Stimulated activated CD4-positive, alpha-beta T cell treated with anti-CD3 and anti-CD28 coated beads, Interleukin-12 subunit alpha, Interleukin-12 subunit beta, amount 100 ng/mL, for 24 hours (primary cell): ENCODE results near the gene PRPSAP2.
"Not testable (repeated sequence)": the region's sequence is repeated elsewhere in the genome, so short reads cannot be mapped to it uniquely, and the experiment has no call there.

ENCODE experiments used
- DNase-seq, 2 experiments: peaks; one replicate each; pipeline ENCODE4 v3.0.0-alpha.2; 2020; ENCODE audit warnings: low read depth in 2 of 2

Gene PRPSAP2

DNA sequence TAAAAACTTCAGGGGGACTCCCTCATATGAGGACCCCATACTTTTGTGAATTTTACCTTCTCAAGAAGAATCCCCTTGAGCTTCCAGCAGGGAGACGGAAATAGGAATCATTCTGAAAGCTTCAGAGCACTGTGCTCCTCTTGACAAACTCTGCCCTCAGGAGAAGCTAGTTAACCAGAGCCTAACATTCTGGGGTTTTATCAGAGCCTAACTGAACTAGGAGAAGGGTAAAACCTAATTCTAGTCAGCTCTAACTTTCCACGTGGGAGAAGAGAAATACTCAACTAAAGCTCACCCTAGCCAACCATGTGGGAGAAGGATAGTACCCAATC lies 80.7 kb downstream of the PRPSAP2 start:
- no peak for DNase-seq

DNA sequence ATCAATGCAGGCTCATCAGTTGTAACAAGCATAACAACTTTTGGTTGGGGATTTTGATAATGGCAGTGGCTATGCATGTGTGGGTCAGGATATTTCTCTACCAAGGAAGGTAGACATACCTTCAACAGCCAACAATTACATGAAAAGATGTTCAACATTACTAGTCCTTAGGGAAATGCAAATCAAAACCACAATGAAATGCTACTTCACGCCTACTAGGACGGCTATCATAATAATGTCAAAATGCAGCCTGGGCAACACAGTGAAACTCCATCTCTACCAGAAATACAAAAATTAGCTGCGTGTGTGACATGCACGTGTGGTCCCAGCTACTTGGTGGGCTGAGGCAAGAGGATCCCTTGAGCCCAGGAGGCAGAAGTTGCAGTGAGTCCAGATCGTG lies 86.7 kb downstream of the PRPSAP2 start:
- no peak for DNase-seq

DNA sequence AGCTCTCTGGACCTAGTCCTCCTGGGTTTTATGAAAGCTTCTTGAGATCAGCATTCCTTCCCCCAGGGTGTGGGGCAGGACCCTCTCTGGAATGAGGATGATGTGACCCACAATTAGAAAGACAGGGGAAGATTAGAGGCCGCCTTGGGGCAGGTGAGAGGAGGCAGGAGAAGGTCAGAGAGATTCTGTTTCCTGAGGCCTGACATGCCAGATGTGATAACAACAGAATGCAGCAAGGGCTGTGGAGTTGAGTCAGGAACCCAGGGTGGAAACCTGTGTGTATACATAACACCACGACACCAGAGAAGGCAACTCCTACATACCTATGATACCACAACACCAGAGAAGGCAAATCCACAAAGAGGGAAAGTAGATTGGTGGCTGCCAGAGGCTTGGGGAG lies 88.6 kb downstream of the PRPSAP2 start:
- DNase-seq, result no peak

DNA sequence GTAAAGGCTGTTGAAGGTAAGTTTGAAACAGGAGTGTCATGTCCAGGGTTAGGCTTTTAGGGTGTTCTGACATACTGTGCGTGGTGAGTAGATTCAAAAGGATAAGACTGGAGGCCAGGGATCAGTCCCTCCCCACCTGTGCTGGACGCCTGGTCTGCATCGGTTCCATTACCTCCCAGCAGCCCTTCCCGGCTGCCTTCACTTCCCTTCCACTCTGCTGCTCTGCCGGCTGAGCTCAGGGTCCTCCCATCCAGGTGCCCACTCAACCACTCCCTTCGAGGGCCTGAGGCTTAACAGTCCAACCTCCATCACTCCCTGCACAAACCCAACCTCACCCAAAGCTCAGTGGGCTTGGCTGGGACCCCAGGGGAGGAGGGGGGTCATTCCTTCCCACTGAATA lies 89.9 kb downstream of the PRPSAP2 start:
- no peak for DNase-seq

DNA sequence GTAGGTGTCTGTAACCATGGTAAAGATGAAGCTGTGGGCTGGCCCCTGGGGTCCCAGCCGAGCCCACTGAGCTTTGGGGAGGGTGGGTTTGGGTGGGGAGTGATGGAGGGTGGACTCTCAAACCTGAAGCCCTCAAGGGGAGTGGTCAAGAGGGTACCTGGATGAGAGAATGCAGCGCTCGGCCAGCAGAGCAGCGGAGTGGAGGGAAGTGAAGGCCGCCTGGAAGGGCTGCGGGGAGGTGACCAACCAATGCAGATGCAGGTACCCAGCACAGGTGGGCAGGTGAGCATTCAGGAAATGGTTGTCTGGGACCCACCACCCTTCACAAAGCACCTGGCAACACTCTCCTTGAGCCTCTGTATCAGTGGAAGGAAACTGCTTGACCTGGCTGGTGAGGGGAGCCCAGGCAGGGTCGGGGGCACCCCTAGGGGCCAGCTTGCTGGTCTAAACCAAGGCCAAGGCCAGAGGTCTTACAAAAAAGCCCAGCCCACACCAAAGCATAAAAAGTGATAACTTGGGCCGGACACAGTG lies 90.6 kb downstream of the PRPSAP2 start:
- DNase-seq, result no peak

DNA sequence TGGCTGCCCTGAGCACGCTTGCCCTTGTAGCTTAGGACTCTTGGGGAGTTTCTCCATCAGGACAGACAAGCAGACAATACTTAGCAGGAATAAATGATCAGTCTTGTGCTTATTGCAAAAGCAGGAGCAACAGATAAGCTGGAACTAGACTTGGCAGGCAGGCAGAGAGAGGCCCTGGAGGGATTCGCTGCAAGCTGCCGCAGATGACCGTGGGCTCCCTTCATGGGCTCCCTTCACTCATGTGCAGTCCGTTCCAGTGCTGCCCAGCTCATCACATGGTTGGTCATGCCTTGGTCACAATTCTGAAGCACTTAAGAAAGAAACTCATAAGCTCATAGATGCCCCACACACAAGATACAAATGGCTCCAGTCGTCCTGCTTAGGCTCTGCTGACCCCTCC lies 91.6 kb downstream of the PRPSAP2 start:
- no peak for DNase-seq

DNA sequence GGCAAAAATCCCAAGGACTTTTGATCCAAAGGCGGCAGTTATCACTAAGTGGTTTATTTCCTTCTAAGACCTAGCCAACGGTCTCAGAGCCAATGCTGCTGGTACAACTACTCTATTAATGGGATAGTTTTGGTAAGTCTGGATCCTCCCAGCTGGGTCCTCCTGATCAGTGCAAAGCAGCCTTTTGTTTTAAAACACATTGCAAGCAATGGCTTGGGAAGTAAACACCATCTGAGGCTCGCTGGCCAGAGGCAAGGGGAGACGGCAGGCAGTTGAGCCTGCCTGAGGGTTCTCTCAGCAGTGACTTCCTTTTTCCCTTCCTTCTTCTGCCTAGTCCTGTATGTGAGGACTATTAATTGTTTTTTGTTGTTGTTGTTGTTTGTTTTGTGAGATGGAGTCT lies 92.4 kb downstream of the PRPSAP2 start:
- DNase-seq, result no peak

DNA sequence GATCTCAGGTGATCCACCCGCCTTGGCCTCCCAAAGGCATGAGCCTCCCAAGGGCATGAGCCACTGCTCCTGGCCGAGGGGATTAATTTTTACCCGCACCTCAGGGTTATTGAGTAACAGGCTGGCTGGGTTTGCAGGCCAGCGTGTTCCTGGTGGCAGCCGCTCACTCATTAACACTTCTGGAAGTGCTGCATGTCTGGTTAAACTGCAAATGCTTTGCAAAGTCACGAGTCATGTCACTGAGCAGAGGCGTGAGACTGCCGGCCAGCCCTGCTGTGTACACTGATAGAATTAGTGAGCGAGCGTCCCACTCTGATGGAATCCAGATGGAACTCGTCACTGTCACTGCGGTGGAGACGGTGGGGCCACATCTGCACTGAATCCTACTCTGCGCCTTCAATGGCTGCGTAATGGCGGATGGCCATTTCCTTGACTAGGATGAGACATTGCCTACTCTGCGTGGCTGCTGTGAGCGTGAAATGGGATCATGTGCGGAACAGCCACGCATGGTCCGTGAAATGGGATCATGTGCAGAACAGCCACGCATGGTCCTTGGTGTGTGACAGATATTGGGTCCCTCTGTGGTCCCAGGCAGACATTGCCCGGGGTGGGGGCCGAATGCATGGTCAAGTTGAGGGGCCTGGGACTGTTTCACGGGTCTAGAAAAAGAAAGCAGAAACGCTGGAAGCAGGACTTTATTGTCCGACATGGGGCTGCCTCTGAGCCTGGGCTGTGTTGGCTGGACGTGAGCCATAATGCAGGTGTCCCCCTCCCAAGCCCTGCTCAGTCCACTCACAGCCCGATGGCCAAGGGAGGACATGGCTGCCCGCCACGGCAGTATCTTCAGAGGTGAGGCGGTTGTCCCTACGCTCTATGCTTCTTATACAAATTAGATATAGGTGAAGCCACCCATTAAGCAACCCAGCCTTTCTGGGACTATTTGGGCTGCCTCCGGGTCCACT lies 93.3 kb downstream of the PRPSAP2 start:
- DNase-seq, result no peak

DNA sequence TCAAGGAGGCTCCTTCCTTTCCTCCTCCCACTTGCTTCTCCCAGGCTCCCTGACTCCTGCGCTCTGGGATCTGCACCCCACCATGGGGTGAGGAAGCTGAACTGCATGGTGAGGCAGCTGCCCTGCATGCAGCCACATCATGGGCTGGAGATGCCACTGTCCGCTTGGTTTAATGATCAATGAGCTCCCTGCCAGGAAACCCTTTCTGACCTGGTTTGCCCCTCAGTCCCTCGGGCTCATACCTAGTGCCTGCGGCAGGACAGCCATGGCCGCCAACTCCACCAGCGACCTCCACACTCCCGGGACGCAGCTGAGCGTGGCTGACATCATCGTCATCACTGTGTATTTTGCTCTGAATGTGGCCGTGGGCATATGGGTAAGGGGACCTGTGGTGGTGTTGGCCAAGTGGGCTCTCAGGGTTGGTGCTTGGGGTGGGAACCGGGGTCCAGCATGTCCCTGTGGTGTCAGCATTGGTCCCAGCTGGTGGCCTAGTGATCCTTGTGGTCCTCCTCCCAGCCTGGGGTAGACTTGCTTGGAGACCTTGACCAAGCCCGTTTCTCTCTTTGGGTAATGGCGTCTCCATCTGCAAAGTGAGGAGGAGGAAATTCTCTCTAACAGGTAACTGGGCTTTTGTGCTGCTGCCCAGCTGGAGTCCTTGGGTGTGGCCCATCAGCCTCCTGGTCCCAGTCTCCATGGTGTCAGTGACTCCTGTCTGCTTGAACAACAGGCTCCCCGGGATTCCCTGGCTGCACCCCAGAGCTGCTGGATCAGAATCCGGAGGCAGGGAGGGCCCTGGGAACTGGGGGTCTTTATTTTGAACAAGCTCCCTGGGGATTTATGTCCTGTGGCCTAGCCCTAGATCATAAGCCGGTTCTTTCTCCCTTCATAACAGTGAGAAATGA lies 94.3 kb downstream of the PRPSAP2 start, which contains the start of gene SLC5A10:
Gene SLC5A10 (plus strand): TSS at position 225 of the 902 bp plus-strand sequence. CDS start 41 bp downstream, at position 266.
- no peak for DNase-seq

DNA sequence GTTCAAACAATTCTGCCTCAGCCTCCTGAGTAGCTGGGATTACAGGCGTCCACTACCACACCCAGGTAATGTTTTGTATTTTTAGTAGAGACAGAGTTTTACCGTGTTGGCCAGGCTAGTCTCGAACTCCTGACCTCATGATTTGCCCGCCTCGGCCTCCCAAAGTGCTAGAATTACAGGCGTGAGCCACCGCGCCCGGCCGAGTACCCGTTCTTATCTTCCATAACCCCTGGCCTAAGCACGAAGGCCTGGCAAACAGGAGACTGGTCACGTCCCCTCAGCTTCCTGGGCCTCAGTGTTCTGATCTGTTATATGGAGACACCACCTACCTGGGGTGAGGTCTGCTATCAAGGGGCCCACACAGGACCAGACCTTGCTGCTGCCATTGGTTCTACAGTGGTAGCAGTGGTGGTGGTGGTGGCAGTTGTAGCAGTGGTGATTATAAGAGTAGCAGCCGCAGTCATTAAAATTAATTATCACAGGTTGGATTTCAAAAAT lies 95.3 kb downstream of the PRPSAP2 start:
- no peak for DNase-seq

DNA sequence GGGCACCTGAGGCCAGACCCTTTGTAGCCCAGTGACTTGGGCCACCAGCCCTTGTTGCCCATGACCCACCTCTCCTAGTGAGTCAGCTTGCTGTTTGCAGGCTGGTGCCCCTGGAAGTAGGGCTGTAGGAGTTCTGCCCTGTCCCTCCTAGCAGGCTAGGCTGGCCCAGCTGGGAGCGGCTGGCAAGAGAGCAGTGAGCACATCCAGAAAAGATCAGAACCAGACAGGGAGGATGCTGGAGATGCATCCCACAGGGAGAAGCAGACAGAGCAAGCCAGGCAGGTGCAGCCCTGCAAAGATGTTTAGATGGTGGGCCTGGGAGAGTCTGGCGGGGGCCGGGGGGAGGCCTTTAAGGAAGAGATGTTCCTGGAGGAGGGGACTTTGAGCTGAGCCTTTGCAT lies 96.4 kb downstream of the PRPSAP2 start:
- no peak for DNase-seq

DNA sequence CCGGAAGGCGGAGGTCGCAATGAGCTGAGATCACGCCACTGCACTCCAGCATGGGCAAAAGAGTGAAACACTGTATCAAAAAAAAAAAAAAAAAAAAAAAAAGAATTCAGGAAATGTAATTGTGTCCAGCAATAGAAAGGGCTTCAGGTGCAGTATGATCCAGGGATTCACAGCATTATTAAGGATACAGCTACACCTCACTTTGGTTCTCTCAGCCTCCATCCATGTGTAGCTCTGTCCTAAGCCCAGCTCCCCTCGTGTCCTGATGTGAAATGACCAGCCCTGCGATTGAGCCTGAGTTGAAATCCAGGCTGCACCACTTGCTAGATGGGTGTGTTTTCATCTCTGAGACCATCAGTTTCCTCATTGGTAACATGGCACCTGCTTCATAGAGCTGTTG lies 97.1 kb downstream of the PRPSAP2 start:
- no peak for DNase-seq

DNA sequence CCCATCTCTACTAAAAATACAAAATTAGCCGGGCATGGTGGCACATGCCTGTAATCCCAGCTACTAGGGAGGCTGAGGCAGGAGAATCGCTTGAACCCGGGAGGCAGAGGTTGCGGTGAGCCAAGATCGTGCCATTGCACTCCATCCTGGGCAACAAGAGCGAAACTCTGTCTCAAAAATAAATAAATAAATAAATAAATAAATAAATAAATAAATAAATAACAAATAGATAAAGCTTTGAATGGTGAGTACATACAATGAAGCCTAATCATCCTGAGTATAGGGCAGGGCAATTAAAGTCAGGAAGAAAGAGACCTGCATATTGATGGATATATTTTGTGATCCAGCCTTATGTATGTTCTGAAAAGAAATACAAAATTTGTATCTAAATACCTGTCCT lies 98.1 kb downstream of the PRPSAP2 start:
- not testable (repeated sequence) for DNase-seq

DNA sequence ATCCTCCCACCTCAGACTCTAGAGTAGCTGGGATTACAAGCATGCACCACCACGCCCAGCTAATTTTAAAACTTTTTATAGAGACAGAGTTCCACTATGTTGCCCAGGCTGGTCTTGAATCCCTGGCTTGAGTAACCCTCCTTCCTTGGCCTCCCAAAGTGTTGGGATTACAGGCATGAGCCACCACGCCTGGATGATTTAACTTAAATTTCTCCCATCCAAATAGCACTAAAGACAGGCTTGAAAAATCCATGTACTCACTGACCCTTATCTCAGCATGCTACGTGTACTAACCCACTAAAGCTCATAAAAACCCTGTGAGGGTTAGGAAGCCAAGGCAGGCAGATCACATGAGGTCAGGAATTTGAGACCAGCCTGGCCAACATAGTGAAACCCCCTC lies 98.7 kb downstream of the PRPSAP2 start:
- no peak for DNase-seq

DNA sequence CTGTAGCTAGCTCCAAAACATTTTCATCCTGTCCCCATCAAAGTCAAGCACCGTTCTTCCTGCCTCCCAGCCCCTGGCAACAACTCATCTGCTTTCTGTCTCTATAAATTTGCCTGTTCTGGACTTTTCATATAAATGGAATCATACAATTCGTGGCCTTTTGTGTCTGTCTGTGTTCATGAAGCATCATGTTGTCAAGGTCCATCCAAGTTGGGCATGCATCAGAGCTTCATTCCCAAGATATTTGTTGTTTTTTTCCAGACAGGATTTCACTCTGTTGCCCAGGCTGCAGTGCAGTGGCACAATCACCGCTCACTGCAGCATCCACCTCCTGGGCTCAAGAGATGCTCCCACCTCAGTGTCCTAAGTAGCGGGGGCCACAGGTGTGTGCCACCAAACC lies 99.9 kb downstream of the PRPSAP2 start:
- no peak for DNase-seq

DNA sequence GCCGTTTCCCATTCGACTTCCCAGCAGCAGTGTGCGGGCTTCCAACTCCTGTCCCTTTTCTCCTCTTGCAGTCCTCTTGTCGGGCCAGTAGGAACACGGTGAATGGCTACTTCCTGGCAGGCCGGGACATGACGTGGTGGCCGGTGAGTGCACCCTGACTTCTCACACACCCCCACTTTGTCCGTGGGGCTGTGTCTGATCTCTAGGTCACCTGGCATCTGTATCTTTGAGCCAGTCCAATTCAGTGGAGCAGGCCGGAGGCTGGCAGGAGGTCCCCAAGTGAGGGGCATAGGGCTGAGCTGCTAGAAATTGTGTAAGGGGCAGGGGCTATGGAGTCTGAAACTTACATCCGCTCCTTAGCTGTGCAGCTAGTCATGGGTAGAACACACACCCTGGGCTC lies 100.7 kb downstream of the PRPSAP2 start:
- no peak for DNase-seq

DNA sequence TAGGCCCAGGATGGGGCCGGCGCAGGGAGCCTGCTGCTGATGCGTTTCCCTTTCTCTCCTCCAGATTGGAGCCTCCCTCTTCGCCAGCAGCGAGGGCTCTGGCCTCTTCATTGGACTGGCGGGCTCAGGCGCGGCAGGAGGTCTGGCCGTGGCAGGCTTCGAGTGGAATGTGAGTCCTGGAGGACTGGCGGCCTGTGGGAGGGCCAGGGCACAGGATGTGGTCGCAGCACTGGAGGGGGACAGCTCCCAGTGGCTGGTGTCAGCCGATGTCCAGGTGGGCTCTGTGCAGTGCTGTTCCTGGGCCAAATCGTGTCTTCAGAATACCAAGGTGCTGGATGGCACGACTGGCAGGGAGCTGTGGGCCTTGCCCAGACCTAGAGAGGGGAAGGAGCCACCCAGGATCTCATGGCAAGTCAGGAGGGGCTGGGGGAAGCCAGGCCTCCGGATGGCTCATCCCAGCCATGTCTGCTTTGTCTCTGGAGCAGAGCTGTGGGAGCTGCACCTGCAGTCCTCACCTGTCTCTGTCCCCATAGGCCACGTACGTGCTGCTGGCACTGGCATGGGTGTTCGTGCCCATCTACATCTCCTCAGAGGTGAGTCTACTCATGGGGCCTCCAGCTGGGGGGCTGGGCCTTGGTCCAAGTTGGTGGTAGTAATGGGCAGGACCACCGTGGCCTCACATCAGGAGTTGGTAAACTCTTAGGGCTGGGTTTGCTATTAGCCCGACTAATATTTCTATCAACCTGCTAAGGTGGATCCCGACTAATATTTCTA lies 101.3 kb downstream of the PRPSAP2 start:
- no peak for DNase-seq

DNA sequence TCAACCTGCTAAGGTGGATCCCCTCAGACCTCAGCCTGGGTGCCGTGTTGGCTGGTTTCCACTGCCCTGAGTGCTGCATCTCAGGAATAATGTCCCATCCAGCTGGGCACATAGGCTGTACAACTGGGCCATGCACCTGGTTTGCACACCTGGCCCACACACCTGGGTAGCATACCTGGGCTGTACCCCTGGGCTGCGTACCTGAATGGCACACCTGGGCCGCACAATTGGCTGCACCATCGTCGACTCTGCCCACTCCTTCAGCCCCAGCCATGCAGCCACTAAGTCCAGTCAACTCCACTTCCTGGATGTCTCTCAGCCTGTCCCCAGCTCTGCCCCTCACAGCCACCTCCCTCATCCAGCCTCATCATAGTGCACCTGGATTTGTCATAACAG lies 101.9 kb downstream of the PRPSAP2 start:
- DNase-seq, result no peak

DNA sequence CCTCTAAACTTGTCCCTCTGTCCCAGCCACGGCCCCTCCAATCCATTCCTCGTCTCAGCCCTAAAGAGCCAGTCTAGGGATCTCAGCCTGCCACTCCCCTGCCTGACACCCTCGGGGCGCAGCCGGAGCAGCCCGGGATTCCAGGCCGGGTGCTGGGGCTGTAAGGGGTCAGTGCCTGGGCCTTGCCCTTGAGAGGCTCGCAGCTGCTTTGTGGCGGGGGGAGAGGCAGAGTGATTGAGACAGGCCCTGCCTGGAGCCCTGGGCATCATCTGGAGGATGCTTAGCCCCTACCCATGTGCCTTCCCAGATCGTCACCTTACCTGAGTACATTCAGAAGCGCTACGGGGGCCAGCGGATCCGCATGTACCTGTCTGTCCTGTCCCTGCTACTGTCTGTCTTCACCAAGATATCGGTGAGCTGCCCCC lies 102.3 kb downstream of the PRPSAP2 start:
- no peak for DNase-seq

DNA sequence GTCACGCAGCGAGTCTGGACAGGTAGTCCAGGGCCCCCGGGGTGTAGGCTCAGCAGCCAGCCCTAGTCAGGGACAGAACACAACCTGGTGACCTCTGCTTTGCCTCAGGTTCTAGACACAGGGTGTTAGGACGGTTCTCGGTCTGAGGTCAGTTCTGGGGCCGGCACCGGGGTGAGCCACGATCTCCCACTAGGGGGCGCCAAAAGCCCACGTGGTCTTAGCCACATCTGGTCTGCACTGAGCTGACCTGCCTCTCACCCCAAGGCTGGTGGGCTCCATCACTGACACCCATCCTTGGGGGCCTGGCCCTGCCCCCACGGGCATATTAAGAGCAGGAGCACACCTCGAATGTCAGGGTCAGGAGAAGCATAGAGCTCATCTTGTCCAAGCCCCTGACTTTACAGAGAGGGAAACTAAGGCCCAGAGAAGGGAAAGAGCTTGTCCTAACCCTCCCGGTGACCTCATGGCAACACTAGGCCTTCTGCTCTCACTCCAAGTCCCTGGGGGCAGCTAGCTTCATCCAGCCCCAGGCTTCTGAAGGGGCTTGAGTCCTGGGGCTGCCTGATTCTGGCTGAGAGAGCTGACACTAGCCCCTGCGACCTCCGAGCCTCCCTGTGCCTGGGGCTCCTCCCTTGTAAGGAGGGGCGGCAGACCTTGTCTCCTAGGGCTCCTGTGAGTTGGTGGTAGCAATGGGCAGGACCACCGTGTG lies 103.0 kb downstream of the PRPSAP2 start:
- DNase-seq, result peak; percentile 56 to 88
